ENCODE data around the gene LY9.

Gene LY9

DNA sequence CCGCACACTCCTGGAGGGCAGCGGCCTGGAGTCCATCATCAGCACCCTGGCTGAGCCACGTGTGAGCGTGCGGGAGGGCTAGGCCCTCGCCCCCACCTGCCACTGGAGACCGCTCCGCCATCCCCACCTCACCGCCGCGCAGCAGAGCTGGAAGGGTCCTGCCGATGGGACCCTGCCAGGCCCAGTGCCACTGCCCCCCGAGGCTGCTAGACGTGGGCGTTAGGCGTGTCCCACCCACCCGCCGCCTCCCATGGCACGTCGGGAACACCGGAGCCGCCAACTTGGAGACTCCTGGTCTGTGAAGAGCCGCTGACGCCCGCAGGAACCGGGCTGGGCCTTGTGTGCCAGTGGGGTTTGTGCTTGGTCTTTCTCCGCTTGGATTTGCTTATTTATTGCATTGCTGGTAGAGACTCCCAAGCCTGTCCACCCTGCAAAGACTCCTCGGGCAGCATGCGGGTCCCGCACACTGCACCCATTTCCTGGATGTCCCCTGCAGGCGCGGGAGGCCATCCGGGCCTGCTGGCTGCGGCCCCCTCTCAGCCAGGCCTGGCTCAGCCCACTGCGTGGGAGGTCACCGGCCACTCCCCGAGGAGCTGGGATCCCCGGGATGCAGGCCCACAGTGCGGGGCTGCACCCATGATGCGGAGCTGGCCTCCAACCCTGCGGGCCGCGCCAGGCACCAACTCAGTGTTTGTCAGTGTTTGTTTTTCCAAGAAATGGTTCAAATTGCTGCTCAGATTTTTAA lies 6.0 kb downstream of the LY9 start:
- no peak for DNase-seq (ENCODE audit: low read depth in 1 of 2, low spot score in 1 of 2)

DNA sequence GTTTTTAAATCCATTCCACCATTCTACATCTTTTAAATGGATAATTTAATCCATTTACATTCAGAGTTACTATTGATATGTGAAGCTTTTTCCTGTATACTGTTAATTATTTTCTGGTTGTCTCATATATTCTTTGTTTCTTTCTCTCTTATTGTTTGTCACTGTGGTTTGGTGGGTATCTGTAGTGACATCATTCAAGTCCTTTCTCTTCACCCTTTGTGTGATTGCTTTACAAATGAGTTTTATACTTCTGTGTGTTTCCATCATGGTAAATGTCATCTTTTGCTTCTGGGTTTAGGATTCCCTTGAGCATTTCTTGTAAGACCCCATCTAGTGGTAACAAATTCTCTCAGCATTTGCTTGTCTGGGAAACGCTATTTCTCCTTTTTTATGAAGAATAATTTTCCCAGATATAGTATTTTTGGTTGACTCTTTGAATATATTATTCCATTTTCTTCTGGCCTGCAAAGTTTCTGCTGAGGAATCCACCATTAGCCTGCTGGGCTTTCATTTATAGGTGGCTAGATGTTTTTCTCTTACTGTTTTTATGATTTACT lies 10.2 kb downstream of the LY9 start:
- DNase-seq (ENCODE audit: low read depth in 1 of 2, low spot score in 1 of 2): no peak

DNA sequence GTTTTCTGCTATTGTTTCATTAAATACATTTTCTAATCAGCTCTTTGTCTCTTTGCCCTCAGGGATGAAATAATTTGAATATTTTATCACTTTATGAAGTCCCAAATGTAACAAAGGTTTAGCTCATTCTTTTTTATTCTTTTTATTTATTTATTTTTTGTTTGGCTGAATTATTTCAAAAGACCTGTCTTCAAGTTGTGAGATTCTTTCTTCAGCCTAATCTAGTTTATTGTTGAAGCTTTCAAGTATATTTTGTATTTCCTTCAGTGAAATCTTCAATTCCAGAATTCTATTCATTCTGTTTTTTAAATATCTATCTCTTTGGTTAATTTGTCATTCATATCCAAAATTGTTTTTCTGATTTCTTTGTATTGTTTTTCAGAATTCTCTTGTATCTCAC lies 10.8 kb downstream of the LY9 start:
- DNase-seq (ENCODE audit: low read depth in 1 of 2, low spot score in 1 of 2): no peak

DNA sequence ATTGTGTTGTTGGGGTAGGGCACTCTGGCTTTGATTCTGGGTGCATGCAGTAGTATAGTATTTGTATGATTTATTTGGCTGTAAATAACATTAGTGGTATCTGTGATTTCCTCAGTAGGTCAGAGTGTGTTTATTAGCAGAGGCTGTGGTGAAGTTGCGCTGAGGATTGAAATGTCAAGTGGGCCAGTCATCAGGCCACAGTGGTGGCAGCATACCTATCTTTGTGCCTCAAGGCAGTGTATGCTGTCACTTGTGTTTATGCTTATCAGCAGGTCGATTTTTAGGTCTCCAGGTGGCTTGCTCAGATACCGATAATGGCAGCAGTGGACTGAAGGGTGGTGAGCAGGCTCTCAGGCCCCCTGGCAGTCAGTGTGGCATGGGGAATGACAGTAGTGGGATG lies 11.3 kb downstream of the LY9 start:
- DNase-seq (ENCODE audit: low read depth in 1 of 2, low spot score in 1 of 2): no peak

DNA sequence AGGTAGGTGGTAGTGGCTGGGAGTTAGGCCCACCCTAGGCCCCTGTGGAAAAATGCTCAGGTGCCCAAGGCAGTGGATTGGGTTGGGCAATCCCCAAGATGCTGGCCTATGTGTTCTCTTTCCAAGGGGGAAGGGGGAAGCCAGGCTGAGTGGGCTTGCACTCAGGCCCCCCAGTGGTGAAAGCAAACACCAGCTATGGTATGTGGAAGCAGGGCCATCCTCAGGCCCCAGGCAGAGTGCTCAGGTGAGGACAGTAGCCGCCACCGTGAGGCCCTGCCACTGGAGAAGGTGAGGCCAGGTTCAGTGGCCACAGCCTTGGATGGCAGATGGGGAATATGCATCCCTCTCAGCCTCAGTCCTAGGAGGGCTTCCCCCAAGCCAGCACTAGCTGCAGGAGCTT lies 11.8 kb downstream of the LY9 start:
- no peak for DNase-seq (ENCODE audit: low read depth in 1 of 2, low spot score in 1 of 2)

DNA sequence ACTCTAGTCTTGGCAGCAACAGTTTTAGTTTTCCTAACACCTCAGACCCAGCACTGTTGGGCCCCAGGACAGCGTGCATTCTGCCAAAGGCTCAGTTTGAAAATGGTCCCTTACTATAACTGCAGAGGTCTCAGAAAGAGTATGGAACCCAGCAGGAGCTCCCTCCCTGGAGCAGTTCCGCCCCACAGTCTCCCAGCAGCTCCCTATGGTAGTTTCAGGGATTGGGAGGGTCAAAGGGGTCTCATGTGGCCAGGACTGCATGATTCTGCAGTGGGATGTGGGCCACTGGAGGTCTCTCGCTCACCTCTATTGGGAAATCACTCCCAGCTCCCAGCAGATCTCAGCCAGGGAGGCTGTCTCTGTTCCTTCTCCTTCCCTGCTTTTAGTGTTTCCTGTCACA lies 12.3 kb downstream of the LY9 start:
- DNase-seq (ENCODE audit: low read depth in 1 of 2, low spot score in 1 of 2): no peak

DNA sequence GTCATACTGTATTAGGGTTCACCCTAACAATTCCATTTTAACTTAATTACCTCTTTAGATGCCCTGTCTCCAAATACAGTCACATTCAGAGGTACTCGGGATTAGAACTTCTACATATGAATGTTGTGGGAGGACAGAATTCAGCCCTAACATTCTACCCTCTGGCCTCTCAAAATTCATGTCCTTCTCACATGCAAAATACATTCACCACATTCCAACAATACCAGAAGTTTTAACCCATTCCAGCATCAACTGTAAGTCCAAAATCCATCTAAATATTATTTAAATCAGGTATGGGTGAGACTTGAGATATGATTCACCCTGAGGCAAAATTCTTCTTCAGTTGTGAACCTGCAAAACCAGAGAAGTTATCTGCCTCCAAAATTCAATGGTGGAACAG lies 14.5 kb downstream of the LY9 start:
- no peak for DNase-seq (ENCODE audit: low read depth in 1 of 2, low spot score in 1 of 2)

DNA sequence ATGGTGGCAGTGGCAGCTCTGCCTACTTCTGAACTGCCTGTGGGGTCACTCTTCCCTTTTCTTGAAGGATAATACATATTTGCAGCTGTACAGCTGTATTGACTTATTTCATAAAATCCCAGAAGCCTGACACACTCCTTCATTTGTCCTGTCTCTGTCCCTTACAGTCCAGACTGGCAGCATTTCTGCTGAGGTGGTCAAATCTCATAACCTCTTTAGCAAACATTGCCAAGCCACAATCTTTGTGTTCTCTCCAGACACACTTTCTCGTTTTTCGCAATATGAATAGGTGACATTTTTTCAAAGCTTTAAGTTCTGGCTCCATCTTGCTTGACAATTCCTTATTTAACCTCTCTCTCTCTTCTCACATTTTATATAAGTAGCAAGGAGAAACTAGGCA lies 15.2 kb downstream of the LY9 start:
- no peak for DNase-seq (ENCODE audit: low read depth in 1 of 2, low spot score in 1 of 2)

DNA sequence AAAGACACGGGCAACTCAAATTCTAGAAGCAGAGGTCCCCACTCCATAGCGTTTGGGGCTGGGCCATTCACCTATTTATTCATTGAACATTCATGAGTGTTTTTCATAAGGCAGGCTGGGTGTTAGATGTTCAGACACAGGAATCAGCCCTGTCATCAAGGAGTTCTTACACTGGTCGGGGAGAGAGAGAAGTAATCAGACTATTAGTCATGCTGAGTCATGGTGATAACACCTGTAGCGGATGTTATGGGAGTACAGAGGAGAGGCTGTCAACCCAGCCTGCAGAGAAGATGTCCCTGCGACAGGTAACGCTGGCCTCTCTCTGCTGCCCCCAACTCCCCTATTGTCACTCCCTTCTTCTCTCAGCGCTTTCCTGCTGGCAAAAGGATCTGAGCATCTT lies 17.2 kb downstream of the LY9 start:
- DNase-seq (ENCODE audit: low read depth in 1 of 2, low spot score in 1 of 2): no peak

DNA sequence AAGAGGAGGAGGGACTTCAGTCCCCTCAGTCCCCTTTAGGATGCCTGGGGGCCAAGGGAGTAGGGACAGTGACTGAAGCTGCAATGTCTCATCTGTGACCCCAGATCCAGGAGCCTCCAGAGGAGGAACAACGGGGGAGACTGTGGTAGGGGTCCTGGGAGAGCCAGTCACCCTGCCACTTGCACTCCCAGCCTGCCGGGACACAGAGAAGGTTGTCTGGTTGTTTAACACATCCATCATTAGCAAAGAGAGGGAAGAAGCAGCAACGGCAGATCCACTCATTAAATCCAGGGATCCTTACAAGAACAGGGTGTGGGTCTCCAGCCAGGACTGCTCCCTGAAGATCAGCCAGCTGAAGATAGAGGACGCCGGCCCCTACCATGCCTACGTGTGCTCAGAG lies 18.3 kb downstream of the LY9 start:
- no peak for DNase-seq (ENCODE audit: low read depth in 1 of 2, low spot score in 1 of 2)

DNA sequence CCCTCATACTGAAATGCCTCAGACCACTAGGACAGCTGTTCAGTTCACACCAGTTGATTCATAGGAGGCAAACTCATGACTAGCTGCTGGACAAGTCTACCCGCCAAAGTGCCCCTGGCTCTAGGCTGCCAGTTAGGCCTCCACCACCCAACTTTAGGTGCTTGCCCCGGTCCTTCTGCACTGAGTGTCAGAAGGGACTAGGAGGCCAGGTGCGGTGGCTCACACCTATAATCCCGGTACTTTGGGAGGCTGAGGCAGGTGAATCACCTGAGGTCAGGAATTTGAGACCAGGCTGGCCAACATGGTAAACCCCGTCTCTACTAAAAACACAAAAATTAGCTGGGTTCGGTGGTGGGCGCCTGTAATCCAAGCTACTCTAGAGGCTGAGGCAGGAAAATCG lies 18.9 kb downstream of the LY9 start:
- no peak for DNase-seq (ENCODE audit: low read depth in 1 of 2, low spot score in 1 of 2)

DNA sequence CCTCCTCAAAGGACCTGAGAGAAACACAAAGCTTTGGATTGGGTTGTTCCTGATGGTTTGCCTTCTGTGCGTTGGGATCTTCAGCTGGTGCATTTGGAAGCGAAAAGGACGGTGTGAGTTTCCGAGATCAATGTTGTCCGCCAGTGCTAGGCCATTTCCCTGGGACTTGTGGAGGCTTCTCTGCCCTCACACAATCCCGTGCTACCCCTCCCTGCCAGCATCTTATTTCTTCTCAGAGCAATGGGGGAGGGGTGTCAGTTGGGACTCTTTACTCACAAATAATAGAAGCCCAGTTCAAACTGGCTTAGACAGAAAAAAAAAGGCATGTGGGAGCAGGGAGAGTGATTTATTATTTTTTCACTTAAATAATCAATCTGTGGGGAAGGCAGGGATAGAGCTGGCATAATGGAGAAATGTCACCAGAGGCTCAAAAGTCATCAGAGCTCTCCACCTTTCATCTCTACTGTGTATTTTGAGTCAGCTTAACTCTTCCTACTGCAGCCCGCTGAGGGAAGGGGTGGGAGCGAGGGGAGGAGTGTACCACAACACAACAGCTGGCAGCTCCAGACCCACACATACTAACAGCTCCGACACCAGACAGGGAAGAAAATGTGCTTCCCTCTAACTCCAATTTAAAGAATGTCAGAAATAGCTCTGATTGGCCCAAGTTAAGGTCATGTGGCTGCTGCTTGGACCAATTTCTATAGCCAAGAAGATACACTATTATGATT lies 22.4 kb downstream of the LY9 start:
- DNase-seq (ENCODE audit: low read depth in 1 of 2, low spot score in 1 of 2): no peak

DNA sequence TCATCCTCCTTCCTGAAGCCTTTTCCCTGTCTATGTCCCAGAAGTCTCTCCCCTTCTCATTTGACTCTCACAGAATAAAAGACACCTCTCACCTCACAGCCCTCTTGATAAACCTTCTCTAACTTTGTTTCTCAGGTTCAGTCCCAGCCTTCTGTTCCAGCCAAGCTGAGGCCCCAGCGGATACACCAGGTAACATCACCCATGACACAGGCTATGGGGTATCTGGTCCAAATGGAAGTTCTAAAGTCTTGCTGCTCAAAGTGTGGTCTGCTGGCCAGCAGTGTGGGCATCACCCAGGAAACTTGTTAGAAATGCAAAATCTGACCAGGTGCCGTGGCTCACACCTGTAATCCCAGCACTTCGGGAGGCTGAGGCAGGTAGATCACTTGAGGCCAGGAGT lies 23.2 kb downstream of the LY9 start:
- no peak for DNase-seq (ENCODE audit: low read depth in 1 of 2, low spot score in 1 of 2)

DNA sequence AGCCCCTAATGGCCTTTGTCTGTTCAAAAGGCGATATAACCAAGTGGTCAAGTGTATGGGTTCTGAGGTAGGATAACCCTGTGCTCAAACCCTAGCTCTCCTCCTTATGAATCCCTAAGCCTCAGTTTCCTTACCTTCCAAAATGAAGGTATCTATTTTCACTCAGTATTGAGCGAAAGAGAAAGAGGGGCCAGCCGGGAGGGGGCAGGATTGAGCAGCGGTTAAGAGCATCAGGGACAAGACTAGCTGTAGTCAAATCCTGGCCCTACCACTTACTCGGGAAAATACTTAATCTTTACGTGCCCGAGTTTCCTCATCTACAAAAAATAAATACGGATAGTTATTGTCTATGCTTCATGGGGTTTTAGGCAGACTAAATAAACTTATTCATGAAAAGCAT lies 25.7 kb downstream of the LY9 start:
- DNase-seq (ENCODE audit: low read depth in 1 of 2, low spot score in 1 of 2): no peak

DNA sequence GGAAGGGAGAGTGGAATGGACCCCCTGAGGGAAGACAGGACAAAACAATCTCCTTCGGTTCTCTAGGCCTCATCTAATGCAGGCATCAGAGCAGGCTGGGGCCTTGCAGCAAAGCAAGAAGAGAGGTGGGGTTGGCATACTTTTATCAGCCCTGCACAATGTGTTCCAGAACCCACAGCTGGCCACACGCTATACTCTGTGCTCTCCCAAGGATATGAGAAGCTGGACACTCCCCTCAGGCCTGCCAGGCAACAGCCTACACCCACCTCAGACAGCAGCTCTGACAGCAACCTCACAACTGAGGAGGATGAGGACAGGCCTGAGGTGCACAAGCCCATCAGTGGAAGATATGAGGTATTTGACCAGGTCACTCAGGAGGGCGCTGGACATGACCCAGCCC lies 27.3 kb downstream of the LY9 start:
- DNase-seq (ENCODE audit: low read depth in 1 of 2, low spot score in 1 of 2): no peak

DNA sequence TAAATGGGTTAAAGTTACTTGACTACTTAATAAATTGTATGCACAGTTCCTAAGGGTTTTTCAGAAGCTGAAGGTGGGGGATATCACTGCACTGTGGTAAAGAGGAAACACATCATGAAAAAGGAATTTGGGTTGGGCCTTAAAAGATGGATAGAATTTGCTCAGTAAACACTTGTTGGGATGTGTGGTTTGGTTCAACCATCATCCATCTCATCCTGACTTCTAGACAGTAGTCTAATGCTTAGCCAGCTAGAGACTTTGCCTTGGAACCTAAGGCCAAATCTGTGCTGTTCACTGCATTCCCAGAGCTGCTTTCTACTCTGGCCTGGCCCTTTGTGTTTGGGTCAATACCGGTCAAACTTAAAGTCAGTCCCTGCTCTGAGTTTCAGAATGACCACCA lies 30.6 kb downstream of the LY9 start:
- no peak for DNase-seq (ENCODE audit: low read depth in 1 of 2, low spot score in 1 of 2)

DNA sequence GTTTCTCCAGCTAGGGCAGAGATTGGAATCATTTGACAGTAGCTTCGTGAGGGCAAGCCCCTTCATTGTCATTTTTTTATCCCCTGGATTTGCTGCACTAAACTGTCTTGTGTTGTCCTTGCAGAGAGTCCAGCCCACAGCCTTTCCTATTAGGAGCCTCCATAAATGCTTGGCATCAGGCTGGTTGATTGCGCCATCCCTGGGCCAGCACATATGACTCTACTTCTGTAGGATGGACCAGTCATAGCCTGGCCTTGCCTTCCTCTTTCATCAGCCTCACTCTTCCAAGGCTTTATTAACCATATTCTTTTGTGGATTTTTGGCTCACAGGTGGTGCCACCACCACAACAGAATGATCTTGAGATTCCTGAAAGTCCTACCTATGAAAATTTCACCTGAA lies 31.4 kb downstream of the LY9 start:
- DNase-seq (ENCODE audit: low read depth in 1 of 2, low spot score in 1 of 2): no peak

DNA sequence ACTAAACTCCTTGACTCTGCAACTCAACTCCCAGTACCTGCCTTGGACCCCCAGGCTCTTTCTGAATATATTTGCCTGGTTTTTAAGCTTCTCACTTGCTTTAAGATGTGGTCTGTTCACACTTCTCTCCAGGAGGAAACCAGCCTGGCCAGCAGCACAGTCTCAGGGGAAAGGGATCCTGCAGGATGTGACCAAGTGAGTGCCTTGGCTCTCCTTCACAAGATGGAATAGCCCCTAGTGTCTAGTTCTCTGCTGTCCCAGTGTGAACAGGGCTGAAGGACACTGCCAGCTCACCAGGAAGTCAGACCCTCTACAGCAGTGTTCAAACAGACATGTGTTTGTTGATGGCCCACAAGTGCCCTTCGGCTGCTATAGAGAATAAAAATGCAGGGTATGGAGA lies 33.8 kb downstream of the LY9 start:
- no peak for DNase-seq (ENCODE audit: low read depth in 1 of 2, low spot score in 1 of 2)

DNA sequence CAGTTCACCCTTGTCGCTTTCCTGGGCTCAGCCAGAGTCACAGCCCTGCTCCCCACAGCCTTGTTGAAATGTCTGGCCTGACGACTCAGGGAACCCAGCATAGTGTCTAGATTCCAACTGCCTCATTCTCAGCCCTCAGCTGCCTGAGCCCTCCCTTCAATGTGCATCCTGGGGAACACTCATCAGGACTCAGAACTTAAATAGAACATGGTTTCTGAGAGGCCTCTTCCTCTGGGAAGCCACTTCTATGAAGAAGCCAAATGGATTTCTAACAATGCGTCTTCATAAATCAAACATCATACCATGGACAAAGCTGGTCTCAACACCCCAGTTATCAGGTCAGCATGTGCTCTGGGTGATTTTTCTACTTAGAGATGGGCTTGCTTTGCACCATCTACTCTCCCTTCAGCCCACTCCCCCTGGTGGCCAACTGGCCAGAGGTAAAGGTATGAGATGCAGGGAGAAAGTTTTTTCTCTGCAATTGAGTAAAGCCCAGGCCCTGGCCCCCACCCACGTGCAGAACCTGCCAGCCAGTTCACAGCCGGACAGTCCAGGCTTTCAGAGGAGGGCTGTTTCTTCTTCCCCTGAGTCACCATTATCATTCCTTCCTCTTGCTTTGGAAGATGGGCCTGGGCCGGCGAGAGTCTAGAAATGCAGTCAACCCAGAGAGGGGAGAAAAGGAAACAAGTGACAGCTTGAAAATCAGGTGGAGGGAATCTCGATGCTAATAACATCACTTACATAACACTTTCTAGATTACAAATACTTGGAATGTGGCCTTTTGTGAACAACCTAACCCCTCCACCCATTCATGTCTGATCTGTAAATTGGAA lies 34.6 kb downstream of the LY9 start:
- peak; percentile 61 to 62 for DNase-seq (ENCODE audit: low read depth in 1 of 2, low spot score in 1 of 2)

DNA sequence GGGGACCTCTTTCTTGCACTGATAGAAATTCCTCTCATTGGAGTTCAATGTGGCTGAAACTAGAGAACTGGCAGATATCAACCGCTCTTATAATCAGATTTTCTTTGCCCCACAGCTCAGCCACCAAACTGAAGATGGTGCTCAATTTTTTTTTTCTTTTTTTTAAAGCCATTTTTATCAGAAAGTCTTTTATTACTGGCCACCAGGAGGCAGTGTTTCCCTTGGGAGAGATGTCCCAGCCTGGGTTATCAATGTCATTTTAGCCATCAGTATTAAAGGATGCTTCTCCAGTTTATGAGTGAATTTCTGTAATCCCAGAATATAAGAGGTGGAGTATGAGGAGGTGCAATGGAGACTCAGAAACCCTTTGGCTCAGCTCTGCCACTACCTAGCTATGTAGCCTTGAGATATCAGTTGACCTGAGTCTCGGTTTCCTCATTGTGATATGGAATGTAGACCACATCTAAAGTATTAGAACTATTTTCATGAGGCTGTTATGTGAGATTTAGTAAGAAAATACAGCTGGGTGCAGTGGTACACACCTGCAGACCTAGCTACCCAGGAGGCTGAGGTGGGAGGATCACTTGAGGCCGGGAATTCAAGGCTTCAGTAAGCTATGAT lies 39.1 kb downstream of the LY9 start:
- peak in 1 of 2 donors; percentile 29 for DNase-seq (ENCODE audit: low read depth in 1 of 2, low spot score in 1 of 2)

DNA sequence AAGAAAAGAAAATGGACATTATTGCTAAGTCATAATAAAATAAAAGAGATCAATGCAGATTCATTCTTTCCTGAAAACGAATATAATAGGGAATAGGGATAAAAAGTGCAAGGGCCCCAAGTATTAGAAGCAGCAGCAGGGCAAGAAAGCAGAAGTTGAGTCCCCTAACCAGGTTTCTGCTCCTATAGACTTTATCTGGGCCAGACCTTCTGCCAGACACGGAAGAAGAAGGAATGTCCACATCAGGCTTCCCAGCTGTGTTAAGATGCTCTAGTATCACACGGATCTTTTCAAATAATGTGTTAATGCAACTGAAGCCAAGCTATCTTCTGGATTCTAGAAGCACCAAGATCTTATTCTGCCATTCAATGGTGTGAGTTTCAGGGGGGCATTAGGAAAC lies 39.8 kb downstream of the LY9 start:
- no peak for DNase-seq (ENCODE audit: low read depth in 1 of 2, low spot score in 1 of 2)

Data from activated T-helper 1 cell treated with anti-CD3 and anti-CD28 coated beads, Interleukin-2, amount 50 U/mL, for 16 hours (primary cell).